Left colon (tissue), 2 donors: Measurements from ENCODE around the gene EID2B. TPM values are rescaled to one million over a fixed set of nuclear protein-coding genes. Genes with fewer than 3 reads are reported as not detected.

Source experiments
- total RNA-seq, 2 donors: library from RNA; stranded (reverse); fragmentation: NEBNext Ultra II Directional; extraction: Animal tissue kit (Norgen Biotek cat#: 25700); gene quantifications; one replicate each; pipeline ENCODE4 v1.2.1, GENCODE V29; 2021
- donor health status: DM: no; HTN: no; CAD: no.
- donor health status: DM: yes; HTN: yes; CAD: no.

Gene EID2B
- total RNA-seq, 2 donors from 2014 or later: 0.15 to 0.75 TPM

Other genes starting within 250 kb of the EID2B start
- not detected for gene IFNL1, start 236.4 kb downstream of the EID2B start, total RNA-seq
- under 1 TPM; 0.18 to 0.61 TPM for gene LRFN1, start 212.0 kb downstream of the EID2B start, total RNA-seq
- gene GMFG, start 196.8 kb downstream of the EID2B start, total RNA-seq: 10 to 100 TPM in 1 of 2 donors, 1 to 10 TPM in 1; 7.0 to 17.8 TPM
- 10 to 100 TPM; 65.2 to 72.2 TPM for gene SAMD4B, start 190.4 kb downstream of the EID2B start, total RNA-seq
- 10 to 100 TPM; 30.5 to 31.2 TPM for gene PAF1, start 141.7 kb downstream of the EID2B start, total RNA-seq
- gene MED29, start 141.5 kb downstream of the EID2B start, total RNA-seq: 10 to 100 TPM; 30.4 to 32.4 TPM
- 100 to 1,000 TPM; 152 to 391 TPM for gene ZFP36, start 126.0 kb downstream of the EID2B start, total RNA-seq
- 1 to 10 TPM; 6.2 to 9.3 TPM for gene PLEKHG2, start 120.2 kb downstream of the EID2B start, total RNA-seq
- 1,000 to 10,000 TPM; 1,556 to 1,578 TPM for gene RPS16, start 96.9 kb downstream of the EID2B start, total RNA-seq
- gene SUPT5H, start 87.3 kb downstream of the EID2B start, total RNA-seq: 100 to 1,000 TPM in 1 of 2 donors, 10 to 100 TPM in 1; 89.1 to 101 TPM
- 10 to 100 TPM; 40.8 to 47.8 TPM for gene TIMM50, start 52.0 kb downstream of the EID2B start, total RNA-seq
- gene DLL3, start 33.9 kb downstream of the EID2B start, total RNA-seq: under 1 TPM in 1 of 2 donors, not detected in 1; 0.12 TPM
- not detected for gene SELENOV, start 17.7 kb downstream of the EID2B start, total RNA-seq
- 10 to 100 TPM; 10.4 to 10.6 TPM for gene EID2, start 7.3 kb upstream of the EID2B start, total RNA-seq
- gene LGALS13, start 69.7 kb upstream of the EID2B start, total RNA-seq: not detected
- not detected for gene LGALS16, start 123.1 kb upstream of the EID2B start, total RNA-seq
- not detected for gene LGALS14, start 171.6 kb upstream of the EID2B start, total RNA-seq
- 1 to 10 TPM in 1 of 2 donors, not detected in 1; 1.8 TPM for gene CLC, start 205.2 kb upstream of the EID2B start, total RNA-seq
- gene LEUTX, start 246.0 kb upstream of the EID2B start, total RNA-seq: not detected